ENCODE measurements around the gene BIVM.

DNA sequence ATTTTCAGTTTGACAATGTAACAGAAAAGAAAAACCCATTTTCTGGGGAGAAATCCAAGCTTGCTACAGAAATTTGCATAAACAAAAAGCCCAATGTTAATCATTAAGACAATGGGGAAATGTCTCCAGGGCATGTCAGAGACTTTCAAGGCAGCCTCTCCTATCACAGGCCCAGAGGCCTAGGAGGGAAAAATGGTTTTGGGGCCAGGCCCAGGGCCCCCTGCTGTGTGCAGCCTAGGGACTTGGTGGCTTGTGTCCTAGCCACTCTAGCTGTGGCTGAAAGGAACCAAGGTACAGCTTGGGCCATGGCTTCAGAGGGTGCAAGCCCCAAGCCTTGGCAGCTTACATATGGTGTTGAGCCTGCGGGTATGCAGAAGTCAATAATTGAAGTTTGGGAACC lies 17.3 kb upstream of the BIVM start:
- TF ChIP-seq, protein P1, sequence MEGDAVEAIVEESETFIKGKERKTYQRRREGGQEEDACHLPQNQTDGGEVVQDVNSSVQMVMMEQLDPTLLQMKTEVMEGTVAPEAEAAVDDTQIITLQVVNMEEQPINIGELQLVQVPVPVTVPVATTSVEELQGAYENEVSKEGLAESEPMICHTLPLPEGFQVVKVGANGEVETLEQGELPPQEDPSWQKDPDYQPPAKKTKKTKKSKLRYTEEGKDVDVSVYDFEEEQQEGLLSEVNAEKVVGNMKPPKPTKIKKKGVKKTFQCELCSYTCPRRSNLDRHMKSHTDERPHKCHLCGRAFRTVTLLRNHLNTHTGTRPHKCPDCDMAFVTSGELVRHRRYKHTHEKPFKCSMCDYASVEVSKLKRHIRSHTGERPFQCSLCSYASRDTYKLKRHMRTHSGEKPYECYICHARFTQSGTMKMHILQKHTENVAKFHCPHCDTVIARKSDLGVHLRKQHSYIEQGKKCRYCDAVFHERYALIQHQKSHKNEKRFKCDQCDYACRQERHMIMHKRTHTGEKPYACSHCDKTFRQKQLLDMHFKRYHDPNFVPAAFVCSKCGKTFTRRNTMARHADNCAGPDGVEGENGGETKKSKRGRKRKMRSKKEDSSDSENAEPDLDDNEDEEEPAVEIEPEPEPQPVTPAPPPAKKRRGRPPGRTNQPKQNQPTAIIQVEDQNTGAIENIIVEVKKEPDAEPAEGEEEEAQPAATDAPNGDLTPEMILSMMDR (optimal IDR thresholded peaks at IDR 0.05 in 1 of 3, IDR thresholded peaks at IDR 0.05 in 1 of 3, conservative IDR thresholded peaks at IDR 0.05 in 1 of 3; ENCODE audit: extremely low read depth in 1 of 3, insufficient read depth in 2 of 3, low read length in 3 of 3), result no peak
- no peak for TF ChIP-seq EZH2 (IDR thresholded peaks at IDR 0.05; ENCODE audit: low read length)
